Thyroid gland (tissue), 4 donors: ENCODE data around the gene IQGAP3. TPM values are rescaled to one million over a fixed set of nuclear protein-coding genes. Genes with fewer than 3 reads are reported as not detected.

ENCODE experiments used
- DNase-seq, 2 donors: peaks; one replicate each; pipeline ENCODE4 v3.0.0-alpha.2; 2019
- H3K27ac ChIP-seq, 3 donors: fragments of 200-600 bp; sonication (generic); 1 replicate in 2 of 3; 2 replicates in 1 of 3; pipeline ENCODE4 v1.5.1; 2016 to 2019; ENCODE audit warnings: mild to moderate bottlenecking in 1 of 3, moderate library complexity in 1 of 3
- H3K27me3 ChIP-seq: fragments of 200-600 bp; sonication (generic); one replicate; pipeline ENCODE4 v1.5.1; 2019
- H3K36me3 ChIP-seq, 2 donors: fragments of 200-600 bp; sonication (generic); one replicate each; pipeline ENCODE4 v1.5.1; 2016 to 2019
- H3K4me1 ChIP-seq, 2 donors: fragments of 200-600 bp; sonication (generic); one replicate each; pipeline ENCODE4 v1.5.1; 2017 to 2019
- H3K4me3 ChIP-seq, 3 donors: fragments of 200-600 bp; sonication (generic); replicated peaks in 1 of 3; 1 replicate in 2 of 3; 2 replicates in 1 of 3; pipeline ENCODE4 v1.5.1; 2016; ENCODE audit warnings: mild to moderate bottlenecking in 1 of 3
- H3K9me3 ChIP-seq: fragments of 200-600 bp; sonication (generic); one replicate; pipeline ENCODE4 v1.5.1; 2017
- POLR2A ChIP-seq, 2 donors: fragments of 450-650 bp; IDR thresholded peaks; one replicate each; pipeline ENCODE4 v1.6.1; 2017; ENCODE audit warnings: antibody characterized with exemption in 2 of 2, mild to moderate bottlenecking in 2 of 2, moderate library complexity in 1 of 2
- WGBS, 2 donors: methylation state at CpG; one replicate each; pipeline ENCODE4 v1.1.5; 2017; 5-methylcytosine and 5-hydroxymethylcytosine counted together
- intact Hi-C: fragments of 100-400 bp; cut with DNase I; formaldehyde crosslinking; loops from one replicate; pipeline ENCODE4 v1.15.1; 2023
- total RNA-seq, 4 donors: library from RNA; depleted of rRNA; stranded (reverse); fragments of >200 nt; gene quantifications; one replicate each; pipeline ENCODE4 v1.2.3, GENCODE V29; 2016
- TF ChIP-seq, protein P1 (sequence below), 6 experiments: fragments of 200-600 bp in 3 of 6; fragments of 450-650 bp in 3 of 6; sonication (generic) in 3 of 6; IDR thresholded peaks; one replicate each; pipeline ENCODE4 v1.5.1; 2016 to 2019; ENCODE audit warnings: antibody characterized with exemption in 6 of 6, mild to moderate bottlenecking in 2 of 6, inconsistent platforms in 1 of 6, moderate library complexity in 1 of 6

The IQGAP3 gene
- total RNA-seq, 4 donors from 2014 or later = 0.15 to 1.4 (median 0.50) TPM

DNA sequence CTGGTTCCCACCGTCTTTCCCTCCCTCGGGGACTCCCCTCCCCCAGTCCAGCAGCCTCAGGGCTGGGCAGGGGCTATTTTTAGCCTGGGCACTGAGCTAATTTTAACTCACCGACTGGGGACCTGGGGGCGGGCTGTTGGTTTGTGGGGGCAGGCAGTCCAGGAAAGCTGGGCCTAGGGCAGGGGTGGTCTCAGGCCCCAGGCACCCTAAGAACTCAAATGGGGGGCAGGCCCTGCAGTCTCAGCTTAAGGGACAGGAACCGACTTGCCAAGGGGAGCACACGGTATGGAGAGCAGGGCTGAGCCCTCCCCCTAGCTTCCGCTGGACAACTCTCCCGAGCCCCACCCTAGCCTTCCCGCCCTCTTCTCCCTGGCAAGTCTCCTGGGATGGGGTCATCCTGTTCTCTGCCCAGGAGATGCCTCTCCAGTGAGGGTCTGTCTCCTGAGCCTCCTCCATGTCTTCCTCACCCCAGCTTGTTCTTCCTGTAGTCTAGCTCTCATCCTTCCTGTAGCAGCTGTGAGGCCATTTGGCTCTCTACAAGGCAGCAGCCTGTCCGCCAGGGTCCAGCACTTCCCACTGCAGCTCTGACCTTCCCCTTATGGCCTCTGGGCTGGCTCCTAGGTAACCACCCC is 81.8 kb downstream of the IQGAP3 start:
- TF ChIP-seq POLR2A (IDR thresholded peaks at IDR 0.05) = no peak
- TF ChIP-seq, protein P1, sequence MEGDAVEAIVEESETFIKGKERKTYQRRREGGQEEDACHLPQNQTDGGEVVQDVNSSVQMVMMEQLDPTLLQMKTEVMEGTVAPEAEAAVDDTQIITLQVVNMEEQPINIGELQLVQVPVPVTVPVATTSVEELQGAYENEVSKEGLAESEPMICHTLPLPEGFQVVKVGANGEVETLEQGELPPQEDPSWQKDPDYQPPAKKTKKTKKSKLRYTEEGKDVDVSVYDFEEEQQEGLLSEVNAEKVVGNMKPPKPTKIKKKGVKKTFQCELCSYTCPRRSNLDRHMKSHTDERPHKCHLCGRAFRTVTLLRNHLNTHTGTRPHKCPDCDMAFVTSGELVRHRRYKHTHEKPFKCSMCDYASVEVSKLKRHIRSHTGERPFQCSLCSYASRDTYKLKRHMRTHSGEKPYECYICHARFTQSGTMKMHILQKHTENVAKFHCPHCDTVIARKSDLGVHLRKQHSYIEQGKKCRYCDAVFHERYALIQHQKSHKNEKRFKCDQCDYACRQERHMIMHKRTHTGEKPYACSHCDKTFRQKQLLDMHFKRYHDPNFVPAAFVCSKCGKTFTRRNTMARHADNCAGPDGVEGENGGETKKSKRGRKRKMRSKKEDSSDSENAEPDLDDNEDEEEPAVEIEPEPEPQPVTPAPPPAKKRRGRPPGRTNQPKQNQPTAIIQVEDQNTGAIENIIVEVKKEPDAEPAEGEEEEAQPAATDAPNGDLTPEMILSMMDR (IDR thresholded peaks at IDR 0.05) = peak in 5 of 6 experiments; percentile 31 to 48 (median 40)
- H3K36me3 ChIP-seq = no peaks in the 10 kb centered on the region
- DNase-seq = peak; percentile 83 to 85
- no peaks in the 10 kb centered on the region for H3K9me3 ChIP-seq
- intact Hi-C loops = no loop called here
- no peaks in the 10 kb centered on the region for H3K27me3 ChIP-seq
- peaks cover 79 to 95% of the 10 kb centered on the region in 2 donors for H3K4me1 ChIP-seq
- no peak overlapping the region for H3K4me3 ChIP-seq
- 13 to 18% methylated on average over 9 of the region's 10 CpGs for WGBS, 2 donors
- peak overlapping the region; percentile 77 to 97 (median 93) for H3K27ac ChIP-seq

DNA sequence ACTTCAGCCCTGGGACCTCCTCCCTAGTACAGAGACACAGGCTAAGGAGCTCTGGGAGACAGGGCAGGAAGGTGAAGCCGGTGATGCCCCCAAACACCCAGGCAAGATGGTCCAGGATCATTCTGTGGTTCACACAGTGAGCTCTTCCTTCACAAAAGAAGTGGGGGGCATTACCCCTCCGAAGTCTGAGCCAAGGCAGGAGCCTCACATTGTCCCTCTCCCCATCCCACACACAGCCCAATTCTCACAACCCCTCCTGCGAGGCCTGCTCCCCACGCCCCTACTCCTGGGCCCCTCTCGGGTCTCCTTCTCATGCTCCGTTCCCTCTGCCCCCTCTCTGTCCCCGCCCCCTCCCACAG is 82.5 kb downstream of the IQGAP3 start:
- intact Hi-C loops = no loop called here
- Histone ChIP-seq H3K36me3 (no peaks in the 10 kb centered on the region), H3K4me1 (peaks cover 80 to 95% of the 10 kb centered on the region in 2 donors), H3K27ac (peak overlapping the region; percentile 77 to 97 (median 93)), H3K9me3 (no peaks in the 10 kb centered on the region), H3K4me3 (no peak overlapping the region), H3K27me3 (no peaks in the 10 kb centered on the region)
- 31 to 37% methylated on average over 7 of the region's 7 CpGs for WGBS, 2 donors
- no peak for DNase-seq
- TF ChIP-seq, protein P1 (IDR thresholded peaks at IDR 0.05) = no peak
- no peak for TF ChIP-seq POLR2A (IDR thresholded peaks at IDR 0.05)

DNA sequence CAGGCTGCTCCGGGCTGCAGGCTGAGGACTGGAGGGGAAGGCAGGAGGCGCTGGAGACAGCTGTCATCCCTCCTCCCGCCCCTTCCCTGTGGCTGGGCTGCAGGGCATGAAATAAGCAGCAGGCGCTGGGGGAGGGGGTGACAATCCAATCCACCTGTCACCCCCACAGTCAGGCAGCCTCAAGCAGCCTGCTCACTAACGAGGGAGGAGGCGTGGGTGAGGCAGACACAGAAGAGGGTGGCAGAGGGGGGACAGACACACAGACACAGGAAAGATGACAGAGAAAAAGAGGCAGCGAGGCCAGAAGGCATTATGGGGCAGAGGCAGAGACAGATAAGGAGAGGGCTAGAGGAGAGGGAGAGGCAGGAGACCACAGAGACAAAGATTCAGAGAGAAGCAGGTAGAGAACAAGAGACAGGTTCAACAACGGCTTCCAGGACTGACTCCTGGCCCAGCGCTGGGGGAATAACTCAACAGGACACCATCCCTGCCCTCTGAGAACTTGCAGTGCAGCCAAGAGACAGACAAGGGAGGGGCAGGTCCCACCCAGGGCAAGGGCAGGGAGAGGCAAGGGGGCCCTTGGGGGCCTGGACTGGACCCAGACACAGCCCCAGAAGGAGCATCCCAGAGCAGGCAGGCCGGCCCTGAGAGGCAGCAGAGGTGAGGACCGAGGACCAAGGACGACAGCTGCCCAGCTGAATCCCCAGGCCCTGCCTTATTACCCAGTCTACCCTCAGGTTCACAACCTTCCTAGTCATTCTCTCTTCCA is 83.0 kb downstream of the IQGAP3 start:
- intact Hi-C loops = no loop called here
- Histone ChIP-seq H3K27me3 (no peaks in the 10 kb centered on the region), H3K36me3 (no peaks in the 10 kb centered on the region), H3K27ac (peak overlapping the region; percentile 77 to 97 (median 93)), H3K4me1 (peaks cover 81 to 95% of the 10 kb centered on the region in 2 donors), H3K9me3 (no peaks in the 10 kb centered on the region), H3K4me3 (no peak overlapping the region)
- peak in 1 of 2 donors; percentile 18 for TF ChIP-seq POLR2A (IDR thresholded peaks at IDR 0.05)
- TF ChIP-seq, protein P1 (IDR thresholded peaks at IDR 0.05) = peak in 2 of 6 experiments; percentile 3 to 9
- DNase-seq = peak; percentile 65 to 68
- 27 to 38% methylated on average over 10 to 12 of the region's 12 CpGs for WGBS, 2 donors

DNA sequence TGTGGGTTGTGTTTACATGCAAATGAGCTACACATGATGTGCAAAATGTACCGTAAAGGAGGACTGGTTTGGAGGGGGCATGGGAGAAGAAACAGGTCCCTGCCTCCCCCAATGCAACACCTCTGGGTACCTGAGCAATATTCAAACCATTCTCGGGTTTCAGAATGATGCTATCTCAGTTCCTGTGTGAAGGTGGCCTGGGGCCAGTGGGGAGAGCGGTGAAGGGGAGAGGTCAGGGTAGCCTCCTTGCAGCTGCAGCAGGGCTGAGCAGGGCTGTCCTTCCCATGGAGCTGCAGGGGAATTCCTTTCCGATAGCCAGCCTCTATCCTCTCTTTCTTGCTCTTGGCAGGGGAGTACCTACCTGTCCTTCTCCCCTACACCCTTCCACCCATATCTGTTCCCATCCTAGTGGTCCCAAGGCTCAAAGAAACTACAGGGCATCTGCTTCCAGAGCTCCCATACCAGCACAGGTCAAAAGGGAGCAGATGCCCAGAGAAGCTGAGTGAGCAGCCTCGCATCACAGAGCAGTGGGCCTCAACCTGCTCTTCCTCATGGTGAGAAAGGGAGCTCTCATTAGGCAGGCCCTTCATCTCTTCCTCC is 83.7 kb downstream of the IQGAP3 start:
- Histone ChIP-seq H3K9me3 (no peaks in the 10 kb centered on the region), H3K4me3 (no peak overlapping the region), H3K27me3 (no peaks in the 10 kb centered on the region), H3K4me1 (peaks cover 83 to 95% of the 10 kb centered on the region in 2 donors), H3K27ac (peak overlapping the region; percentile 77 to 97 (median 93)), H3K36me3 (no peaks in the 10 kb centered on the region)
- 68 to 70% methylated on average over 4 to 5 of the region's 5 CpGs for WGBS, 2 donors
- no peak for DNase-seq
- TF ChIP-seq, protein P1 (IDR thresholded peaks at IDR 0.05) = no peak
- TF ChIP-seq POLR2A (IDR thresholded peaks at IDR 0.05) = no peak
- intact Hi-C loops = no loop called here
